SK-MEL-5 (cell line): ENCODE results near the gene TENM4. TPM values are rescaled to one million over a fixed set of nuclear protein-coding genes. Genes with fewer than 3 reads are reported as not detected.

Experiments used
- DNase-seq: peaks from one replicate; pipeline ENCODE4 v3.0.0-alpha.2; 2016; ENCODE audit warnings: low read depth, low spot score
- in situ Hi-C: cut with HindIII; loops from 2 replicates; pipeline ENCODE4 v1.10.0; 2016; ENCODE audit warnings: low sequenced_read_pairs, high pct_unique_total_duplicates, low pct_unique_long_range_greater_than_20kb
- polyA plus RNA-seq, 2 experiments: library from polyadenylated mRNA; depleted of rRNA; stranded (reverse); fragments of >200 nt; gene quantifications; 2 replicates each; pipeline ENCODE4 v1.2.3, GENCODE V29; 2015
- total RNA-seq: library from RNA; depleted of rRNA; stranded (reverse); fragments of >200 nt; shearing (Covaris generic); gene quantifications from 2 replicates; pipeline ENCODE4 v1.2.3, GENCODE V29; 2014; rRNA removed

Gene TENM4
- total RNA-seq: 0.08 TPM in 1 of 2 replicates, not detected in the other
- 0.04 TPM in 1 of 2 replicates, not detected in the other for polyA plus RNA-seq (2015; cell fraction: cytosol; rRNA removed)
- not detected in 2 replicates for polyA plus RNA-seq (2015; cell fraction: nucleus; rRNA removed)

DNA sequence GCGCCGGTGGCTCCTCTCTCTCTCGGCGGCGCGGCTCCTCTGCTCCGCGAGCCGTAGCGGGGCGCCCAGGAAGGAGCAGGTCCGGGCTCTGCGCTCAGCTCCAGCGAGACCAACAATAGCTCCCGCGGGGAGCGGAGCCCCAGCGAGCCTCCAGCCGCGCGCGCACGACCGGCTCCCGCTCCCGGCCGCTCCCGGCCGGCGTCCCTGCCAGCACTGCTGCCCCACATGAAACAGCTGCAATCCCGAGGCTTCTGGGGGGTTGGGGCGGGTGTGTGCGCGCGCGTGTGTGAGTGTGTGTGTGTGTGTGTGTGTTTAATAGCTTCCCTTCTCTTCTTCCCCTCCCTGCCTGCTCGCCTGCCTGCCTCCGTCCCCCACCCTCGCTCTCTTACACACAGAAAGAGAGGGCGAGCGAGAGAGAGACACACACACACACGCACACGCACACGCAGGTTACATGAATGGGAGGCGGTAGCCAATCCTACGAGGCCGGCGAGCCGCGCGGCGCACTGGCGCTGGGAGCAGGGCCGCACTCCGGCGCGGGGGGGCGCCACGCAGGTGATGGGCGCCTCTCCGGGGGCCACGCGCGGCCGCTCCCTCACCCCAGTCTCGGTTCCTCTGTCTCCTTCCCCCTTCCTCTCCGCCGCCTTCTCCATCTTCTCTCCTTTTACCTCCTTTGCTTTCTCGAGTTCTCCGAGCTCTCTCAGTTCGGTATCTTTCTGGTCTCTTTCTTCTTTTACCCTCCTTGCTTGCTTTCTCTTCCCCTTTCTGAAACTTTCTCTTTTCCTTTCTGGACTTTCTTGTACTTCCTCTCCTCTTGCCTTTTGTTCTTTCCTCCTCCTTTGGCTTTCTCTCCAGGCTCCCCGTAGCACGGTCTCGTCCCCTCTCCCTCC lies at the start of gene TENM4:
TENM4 (minus strand) TSS at position 460 of the 890 bp plus-strand sequence. CDS start 371,086 bp downstream, outside the sequence.
- no peak for DNase-seq
- in situ Hi-C loops: no loop called here

DNA sequence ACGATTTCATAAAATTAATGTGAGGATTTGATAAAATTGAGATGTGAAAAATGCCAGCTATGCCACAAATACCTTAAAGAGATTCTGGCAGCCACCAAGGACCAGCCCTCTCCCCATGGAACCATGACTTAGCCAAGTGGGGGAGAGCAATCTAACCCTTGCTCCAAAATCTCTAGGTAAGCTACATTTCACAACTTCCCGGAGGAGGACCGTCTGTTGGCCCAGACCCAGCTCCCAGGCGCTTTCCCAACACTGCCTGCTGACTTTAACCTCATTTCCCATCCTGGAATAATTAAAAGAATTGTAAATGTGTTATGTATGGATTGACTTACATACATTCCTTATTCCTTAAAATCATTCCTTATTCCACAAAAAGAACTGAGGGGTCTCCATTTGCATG lies 47.5 kb upstream of the TENM4 start:
- in situ Hi-C loops: no loop called here
- no peak for DNase-seq

DNA sequence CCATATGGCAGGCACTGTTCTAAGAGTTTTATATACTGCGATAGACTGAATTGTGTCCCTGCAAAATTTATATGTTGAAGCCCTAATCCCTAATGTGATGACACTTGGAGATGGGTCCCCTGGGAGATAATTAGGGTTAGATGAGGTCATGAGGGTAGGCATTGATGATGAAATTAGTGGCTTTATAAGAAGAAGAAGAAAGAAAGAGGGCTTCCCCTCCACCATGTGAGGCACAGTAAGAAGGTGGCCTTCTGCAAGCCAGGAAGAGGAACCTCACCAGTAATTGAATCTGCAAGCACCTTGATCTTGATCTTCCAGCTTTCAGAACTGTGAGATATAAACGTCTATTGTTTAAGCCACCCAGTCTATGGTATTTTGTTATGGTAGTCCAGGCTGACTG lies 46.6 kb upstream of the TENM4 start:
- in situ Hi-C loops: no loop called here
- no peak for DNase-seq

DNA sequence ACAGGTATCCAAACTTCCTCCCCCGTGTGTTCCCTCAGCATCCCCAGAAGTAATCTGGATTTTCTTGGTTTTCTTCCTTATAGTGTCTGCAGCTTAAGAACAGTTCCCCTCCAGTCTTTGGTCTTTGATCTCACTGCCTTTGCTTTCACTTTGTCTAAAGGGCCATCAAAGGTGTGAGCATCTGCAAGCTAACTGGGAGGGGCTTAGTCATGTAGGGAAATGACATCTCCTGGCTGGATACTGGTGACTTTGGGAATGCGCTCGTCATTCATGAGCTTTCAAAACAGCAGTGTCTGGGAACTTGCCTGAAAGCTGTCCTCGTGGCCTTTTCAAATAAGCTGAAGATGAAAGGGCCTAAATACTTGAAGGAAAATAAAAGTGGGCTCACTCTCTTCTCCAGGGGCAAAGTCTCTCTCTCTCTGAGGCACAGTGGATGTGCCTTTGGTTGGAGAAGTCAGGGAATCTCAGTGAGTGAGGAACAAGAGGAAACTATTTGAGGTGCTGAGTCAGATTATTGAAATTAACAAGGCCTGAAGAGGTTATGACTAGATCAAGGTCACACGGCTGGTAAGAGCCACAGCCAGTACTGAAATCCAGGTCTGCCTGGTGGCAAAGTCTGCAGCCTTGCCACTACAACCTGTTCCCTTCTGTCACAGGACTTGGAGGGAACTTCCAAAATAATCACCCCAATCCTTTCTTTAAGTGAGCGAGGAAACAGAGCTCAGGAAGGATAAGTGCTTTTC lies 45.6 kb upstream of the TENM4 start:
- in situ Hi-C loops: no loop called here
- DNase-seq: no peak

DNA sequence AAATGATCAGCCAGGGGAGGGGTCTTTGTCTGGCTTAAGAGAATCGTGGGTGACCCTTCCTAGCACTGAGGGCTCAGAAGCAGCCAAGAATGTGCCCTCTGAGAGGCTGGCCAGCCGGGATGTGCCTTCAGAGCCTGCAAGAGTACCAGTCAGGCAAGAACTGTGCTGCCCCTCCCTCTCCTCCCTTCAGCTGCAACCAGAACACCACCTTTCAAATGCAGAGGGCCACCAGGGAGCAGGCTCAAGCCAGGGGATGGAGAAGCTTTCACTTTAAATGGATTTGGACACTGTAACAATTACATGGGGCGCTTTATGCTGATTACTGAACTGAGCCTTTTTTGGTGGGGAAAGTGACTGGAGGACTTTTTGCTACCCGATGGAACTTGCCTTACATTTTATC lies 44.9 kb upstream of the TENM4 start:
- in situ Hi-C loops: no loop called here
- no peak for DNase-seq

DNA sequence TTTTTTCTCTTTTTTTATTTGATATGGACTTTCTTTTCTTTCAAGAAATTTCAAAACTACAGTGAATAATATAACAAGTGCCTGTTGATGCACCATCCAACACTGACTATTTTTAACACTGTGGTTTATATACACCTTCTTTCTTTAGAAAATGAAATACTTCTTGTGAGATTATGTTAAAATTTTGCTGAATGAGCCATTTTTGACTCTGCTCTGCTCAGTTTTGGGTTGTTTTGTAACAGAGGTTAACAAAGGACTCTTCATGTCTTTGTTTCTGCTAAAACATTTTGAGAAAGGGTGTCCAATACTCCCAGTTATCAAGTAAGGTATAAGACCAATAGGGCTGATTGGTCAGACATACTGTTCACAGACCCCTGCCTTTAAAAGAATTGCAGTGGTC lies 44.0 kb upstream of the TENM4 start:
- in situ Hi-C loops: no loop called here
- no peak for DNase-seq

DNA sequence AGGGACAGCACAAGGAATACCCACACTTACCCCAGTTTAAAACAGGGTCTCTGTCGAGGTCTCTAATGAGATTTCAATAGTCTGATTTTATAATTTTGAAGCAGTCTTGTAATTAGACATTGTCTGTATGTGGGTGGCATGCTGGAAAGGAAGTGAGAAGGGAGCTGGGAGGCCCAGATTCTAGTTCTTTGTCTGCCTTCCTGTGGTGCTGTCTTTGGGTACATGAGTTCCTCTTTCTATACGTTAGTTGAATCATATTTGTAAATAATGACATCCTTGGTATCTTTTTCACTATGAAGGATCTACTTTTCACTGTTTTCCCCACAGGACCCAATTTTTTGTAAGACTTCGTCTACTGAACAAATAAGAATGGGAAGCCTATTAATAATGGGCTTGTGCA lies 42.0 kb upstream of the TENM4 start:
- DNase-seq: no peak
- in situ Hi-C loops: no loop called here

DNA sequence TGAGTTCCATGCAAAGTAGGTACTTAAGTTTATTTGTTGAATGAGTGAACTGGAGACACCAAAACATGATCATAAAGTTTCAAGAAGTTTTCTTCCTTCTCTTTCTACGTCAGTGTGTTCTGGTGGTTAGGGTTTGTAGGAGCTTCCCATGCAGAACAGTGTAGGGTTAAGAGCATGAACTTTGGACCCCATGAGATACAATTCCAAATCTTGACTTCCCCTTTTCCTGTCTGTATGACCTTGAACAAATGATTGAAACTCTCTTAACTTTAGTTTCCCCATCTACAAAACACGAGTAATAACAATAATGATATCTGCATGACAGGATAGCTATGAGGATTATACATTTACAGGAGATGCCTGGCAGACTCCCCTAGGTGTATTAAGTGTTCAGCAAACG lies 41.0 kb upstream of the TENM4 start:
- no peak for DNase-seq
- in situ Hi-C loops: no loop called here

DNA sequence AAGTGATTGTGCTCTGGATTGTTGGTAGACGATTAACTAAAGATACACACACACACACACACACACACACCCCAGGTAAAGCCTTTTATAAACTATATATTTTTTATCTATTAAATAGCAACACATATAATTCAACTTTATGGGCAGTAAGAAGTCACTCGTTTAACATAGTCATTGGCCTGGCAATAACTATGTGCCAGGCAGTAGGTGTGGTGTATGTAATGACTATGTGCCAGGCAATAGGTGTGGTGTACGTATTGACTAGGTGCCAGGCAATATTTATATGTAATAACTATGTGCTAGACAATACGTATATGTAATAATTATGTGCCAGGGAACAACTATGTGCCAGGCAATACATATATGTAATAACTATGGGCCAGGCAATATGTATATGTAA lies 40.0 kb upstream of the TENM4 start:
- no peak for DNase-seq
- in situ Hi-C loops: no loop called here

DNA sequence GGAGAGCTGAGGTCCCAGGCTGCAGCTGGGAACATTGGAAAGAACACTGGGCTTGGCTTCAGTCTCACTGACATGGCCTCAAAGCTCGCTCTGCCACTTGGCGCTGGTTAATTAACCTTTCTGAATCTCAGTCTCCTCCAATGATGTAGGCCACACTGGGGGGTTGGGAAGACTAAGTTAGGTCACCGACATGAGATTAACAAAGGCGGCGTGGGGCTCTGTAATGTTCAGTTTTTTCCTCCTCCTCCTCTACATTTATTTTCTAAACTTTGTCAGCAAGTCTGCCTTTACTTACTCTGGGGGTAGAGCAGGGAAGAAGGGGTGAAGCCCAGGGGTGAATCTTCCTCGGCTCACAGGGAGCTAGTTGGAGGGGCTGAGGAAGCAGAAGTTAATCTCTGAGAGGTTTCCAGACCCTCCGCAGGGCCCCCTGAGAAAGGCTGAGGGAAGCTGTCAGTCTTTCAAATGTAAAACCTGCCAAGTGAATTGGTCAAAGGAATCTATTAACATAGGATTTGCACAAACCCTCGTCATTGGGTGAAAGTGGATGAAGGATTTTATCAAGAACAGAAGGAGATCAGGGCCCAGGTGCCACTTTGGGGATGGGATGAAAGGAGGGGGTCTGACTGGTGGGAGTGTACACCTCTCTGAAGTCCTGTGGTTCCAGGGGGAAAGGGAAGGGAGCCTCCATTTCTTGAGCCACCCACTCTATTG lies 32.1 kb upstream of the TENM4 start:
- in situ Hi-C loops: no loop called here
- DNase-seq: no peak

DNA sequence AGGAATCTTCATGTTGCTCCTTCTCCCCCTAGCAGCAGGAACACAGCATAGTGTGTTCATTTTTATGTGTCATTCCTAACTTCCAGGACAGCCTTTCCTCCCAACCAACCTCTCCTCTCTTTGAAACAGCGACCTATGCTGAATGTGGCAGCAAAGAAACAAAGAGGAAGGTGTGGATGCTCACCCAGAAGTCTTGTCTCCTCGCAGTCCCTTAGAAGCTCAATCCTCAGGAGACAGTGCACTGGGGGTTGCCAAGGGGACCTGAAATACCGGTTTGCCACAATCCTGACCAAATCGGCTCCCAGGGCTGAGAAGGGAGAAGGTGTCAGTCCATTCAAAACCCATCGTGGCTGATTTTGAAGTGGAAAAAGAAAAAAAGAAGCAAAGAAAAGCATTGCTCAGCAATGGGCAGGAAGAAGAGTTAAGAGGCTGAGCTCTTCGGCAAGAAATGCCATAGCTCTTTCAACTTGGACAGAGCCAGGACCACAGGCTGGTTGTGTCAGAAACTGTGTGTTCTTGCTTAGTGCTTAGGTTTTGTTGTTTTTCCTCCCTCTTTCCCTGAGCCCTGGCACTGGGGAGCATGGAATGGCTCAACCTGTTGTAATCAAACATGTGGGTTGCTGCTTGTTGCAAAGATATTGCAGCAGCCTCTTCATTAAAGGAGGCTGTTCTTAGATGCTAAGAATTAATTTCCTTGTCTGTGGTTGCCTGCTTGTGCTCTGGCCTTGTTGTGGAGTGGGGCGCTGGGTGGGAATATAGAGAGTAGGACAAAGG lies 30.4 kb upstream of the TENM4 start:
- DNase-seq: no peak
- in situ Hi-C loops: no loop called here

DNA sequence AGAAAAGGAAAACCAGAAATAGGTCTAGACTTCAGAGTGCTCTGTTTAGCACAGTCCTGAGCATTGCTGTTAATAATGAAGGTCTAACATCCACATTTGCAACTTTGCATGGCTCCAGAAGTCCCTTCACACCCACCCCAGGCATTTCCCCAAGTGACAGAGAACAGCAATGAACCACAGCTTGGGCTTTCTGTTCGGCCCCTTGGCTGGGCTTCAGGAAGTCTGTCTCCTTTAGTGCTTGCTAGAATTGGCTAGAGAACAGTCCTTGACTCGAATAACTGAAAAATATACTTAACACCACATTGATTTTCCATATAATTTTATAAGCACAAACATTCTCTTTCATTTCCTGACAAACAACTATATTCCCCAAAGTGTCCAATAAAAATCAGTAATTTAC lies 29.3 kb upstream of the TENM4 start:
- DNase-seq: no peak
- in situ Hi-C loops: no loop called here

DNA sequence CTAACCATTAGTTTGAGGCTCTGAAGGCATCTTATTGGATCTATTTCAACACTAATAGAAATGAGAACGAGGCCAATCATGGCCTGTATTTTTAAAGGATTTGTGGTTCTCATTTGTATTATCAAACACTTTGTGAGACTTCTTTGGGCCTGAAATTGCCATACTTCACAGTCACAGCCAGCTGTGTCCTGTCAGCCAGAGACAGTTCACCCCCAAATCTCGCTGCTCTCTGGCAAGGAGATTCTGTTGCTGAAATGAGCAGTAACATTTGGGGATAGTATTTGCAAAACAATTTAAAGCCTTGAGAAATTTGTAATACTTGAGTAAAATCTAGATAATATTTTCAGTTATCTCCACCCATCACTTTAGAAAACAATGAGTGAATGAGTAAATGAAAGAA lies 26.9 kb upstream of the TENM4 start:
- no peak for DNase-seq
- in situ Hi-C loops: no loop called here

DNA sequence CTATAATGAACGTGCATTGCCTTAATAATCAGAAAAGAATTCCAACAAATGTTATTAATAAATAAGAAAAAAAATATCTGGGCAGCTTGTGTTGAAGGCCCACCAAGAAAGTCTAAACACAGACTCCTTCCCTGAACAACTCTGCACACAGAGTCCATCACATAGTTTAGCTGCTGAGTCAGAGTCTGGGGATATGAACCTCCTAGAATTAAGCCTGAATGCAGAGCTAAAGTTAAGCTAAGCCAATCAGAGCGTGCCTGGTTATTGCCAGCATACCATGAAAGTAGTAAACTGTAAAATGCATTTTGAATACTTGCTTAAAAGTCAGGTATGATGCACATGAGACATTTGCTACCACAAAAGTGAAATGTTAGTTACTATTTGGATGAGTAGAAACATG lies 25.6 kb upstream of the TENM4 start:
- DNase-seq: no peak
- in situ Hi-C loops: no loop called here

DNA sequence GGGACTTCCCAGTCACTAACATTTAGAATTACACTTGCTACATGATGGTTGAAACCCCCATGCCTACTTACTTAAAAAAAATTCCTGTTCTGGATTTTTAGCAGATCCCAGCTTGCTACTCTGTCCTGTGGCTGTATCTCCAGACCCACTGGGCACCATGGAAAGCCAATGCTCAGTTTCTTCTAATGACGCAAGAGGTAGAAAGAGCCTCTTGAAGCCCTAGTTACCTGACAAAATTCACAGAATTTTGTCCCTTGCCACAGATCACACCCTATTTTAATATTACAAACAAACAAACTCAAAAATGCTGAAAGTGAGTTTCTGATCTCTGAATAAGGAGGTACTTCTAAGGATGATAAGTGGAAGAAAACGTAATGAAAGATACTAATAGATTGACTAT lies 24.3 kb upstream of the TENM4 start:
- in situ Hi-C loops: no loop called here
- no peak for DNase-seq

DNA sequence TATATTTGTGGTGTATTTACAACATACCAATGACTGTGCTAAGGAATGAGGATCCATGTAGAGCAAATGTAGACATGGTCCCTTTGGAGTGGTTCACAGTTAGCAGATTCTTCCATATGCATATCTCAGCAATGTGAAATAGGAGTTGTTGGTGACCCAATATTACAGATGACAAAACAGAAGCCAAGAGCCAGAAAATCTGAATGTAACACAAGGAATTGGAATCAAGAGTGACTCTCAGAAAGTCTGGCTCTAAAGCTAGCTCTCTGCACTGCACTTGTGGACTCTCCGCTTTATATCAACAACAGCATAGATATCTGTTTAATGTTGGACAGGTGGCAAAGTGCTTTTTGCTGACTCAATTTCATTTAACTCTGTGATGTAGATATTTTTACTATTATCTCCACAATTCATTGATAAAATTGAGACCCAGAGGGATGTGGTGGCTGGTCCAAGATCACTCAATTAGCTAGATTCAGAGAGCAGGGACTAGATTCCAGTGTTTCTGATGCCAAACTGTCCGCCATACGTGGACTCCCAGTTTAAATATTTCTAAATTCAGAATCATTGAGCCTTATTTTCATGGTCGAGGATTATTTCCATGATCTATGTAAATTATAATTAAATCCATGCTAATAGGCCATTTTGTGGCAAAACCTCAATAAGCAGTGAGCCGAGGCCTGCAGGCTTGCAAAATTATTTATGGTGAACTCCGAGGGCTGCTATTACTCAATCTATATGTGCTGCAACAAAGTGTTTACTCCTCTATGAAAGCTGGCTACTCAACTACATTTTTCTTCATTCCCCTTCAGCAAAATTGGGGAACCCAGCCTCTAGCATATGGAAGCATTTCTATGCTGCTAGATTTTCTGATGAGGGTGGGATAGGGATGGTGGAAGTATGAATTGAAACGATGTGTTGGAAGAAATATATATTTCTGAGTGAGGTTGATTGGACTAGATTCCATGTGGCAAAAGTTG lies 21.1 kb upstream of the TENM4 start:
- in situ Hi-C loops: no loop called here
- DNase-seq: no peak
